IMR-90 (cell line): ENCODE results near the gene KIF6.

ENCODE experiments used
- CEBPB ChIP-seq: IDR thresholded peaks from 2 replicates; pipeline ENCODE4 v1.6.1; 2012; ENCODE audit warnings: low read depth, low read length, improper control_type of control experiment
- CHD1 ChIP-seq: IDR thresholded peaks from 2 replicates; pipeline ENCODE4 v1.6.1; 2012; ENCODE audit warnings: low read depth, low read length, improper control_type of control experiment
- CTCF ChIP-seq: conservative IDR thresholded peaks from 2 replicates; pipeline ENCODE4 v1.5.1; 2012; ENCODE audit warnings: mild to moderate bottlenecking, low read depth, low read length, improper control_type of control experiment
- MAFK ChIP-seq: IDR thresholded peaks from 2 replicates; pipeline ENCODE4 v1.6.1; 2012; ENCODE audit warnings: low read depth, low read length, improper control_type of control experiment
- MXI1 ChIP-seq: IDR thresholded peaks from 2 replicates; pipeline ENCODE4 v1.6.1; 2012; ENCODE audit warnings: low read depth, mild to moderate bottlenecking, low read length, moderate library complexity, borderline replicate concordance
- NFE2L2 ChIP-seq: fragments of 150-350 bp; IDR thresholded peaks from 2 replicates; pipeline ENCODE4 v1.6.1; 2016; ENCODE audit warnings: low read depth, mild to moderate bottlenecking, low read length
- POLR2A ChIP-seq: IDR thresholded peaks from 2 replicates; pipeline ENCODE4 v1.6.1; 2012; ENCODE audit warnings: mild to moderate bottlenecking, low read depth, low read length
- RAD21 ChIP-seq: IDR thresholded peaks from 2 replicates; pipeline ENCODE4 v1.6.1; 2012; ENCODE audit warnings: low read length, improper control_type of control experiment
- RCOR1 ChIP-seq: IDR thresholded peaks from 2 replicates; pipeline ENCODE4 v1.6.1; 2012; ENCODE audit warnings: mild to moderate bottlenecking, low read length, improper control_type of control experiment; ENCODE audit not compliant: insufficient replicate concordance

GRCh38 chr6:39565956-39566355 is 159.3 kb downstream of the KIF6 start:
- TF ChIP-seq NFE2L2 (no peak), CTCF (no peak), CHD1 (no peak), CEBPB (no peak), RAD21 (no peak), POLR2A (no peak), RCOR1 (no peak), MAFK (no peak), MXI1 (no peak)
